Measurements from ENCODE around the gene NEDD4L. TPM values are rescaled to one million over a fixed set of nuclear protein-coding genes. Genes with fewer than 3 reads are reported as not detected.

Gene NEDD4L
- total and polyA plus RNA-seq, 4 donors: 40.2 to 308 (median 148) TPM

- Histone ChIP-seq H3K27me3 (ENCODE audit: control insufficient read depth in 3 of 3, insufficient read depth in 3 of 3, low read length in 2 of 3) (no peaks in the 10 kb centered on the region), H3K9me3 (ENCODE audit: control insufficient read depth in 4 of 4, insufficient read depth in 3 of 4, low read length in 3 of 4) (no peaks in the 10 kb centered on the region), H3K27ac (ENCODE audit: low read depth in 1 of 2, low read length in 1 of 2) (peak overlapping the region in 1 of 2 donors; percentile 58), H3K4me1 (ENCODE audit: control insufficient read depth in 5 of 5, insufficient read depth in 5 of 5, low read length in 5 of 5) (peaks cover 14 to 47% (median 21%) of the 10 kb centered on the region in 5 donors), H3K4me3 (no peak overlapping the region), H3K36me3 (ENCODE audit: control insufficient read depth in 4 of 4, insufficient read depth in 4 of 4, low read length in 4 of 4) (no peaks in the 10 kb centered on the region), H3K9ac (ENCODE audit: insufficient read depth in 1 of 2, low read length in 2 of 2) (no peak overlapping the region)
- DNase-seq: peak in 1 of 3 donors; percentile 59
- ATAC-seq (ENCODE audit: insufficient read depth, low FRiP score): no peak
- TF ChIP-seq CTCF (IDR thresholded peaks at IDR 0.05; ENCODE audit: control extremely low read depth, extremely low read depth): no peak
- 73 to 84% methylated on average over 6 of the region's 6 CpGs for WGBS, 2 donors
Measured at GRCh38 chr18:58267493-58267892, 223.5 kb downstream of the NEDD4L start.

GRCh38 chr18:58268849-58269248, 224.8 kb downstream of the NEDD4L start:
- Histone ChIP-seq H3K27ac (ENCODE audit: low read depth in 1 of 2, low read length in 1 of 2) (peak overlapping the region; percentile 58 to 75), H3K36me3 (ENCODE audit: control insufficient read depth in 4 of 4, insufficient read depth in 4 of 4, low read length in 4 of 4) (no peaks in the 10 kb centered on the region), H3K4me3 (no peak overlapping the region), H3K9ac (ENCODE audit: insufficient read depth in 1 of 2, low read length in 2 of 2) (peak overlapping the region in 1 of 2 donors; percentile 57), H3K27me3 (ENCODE audit: control insufficient read depth in 3 of 3, insufficient read depth in 3 of 3, low read length in 2 of 3) (no peaks in the 10 kb centered on the region), H3K4me1 (ENCODE audit: control insufficient read depth in 5 of 5, insufficient read depth in 5 of 5, low read length in 5 of 5) (peaks cover 16 to 40% (median 29%) of the 10 kb centered on the region in 5 donors), H3K9me3 (ENCODE audit: control insufficient read depth in 4 of 4, insufficient read depth in 3 of 4, low read length in 3 of 4) (no peaks in the 10 kb centered on the region)
- WGBS, 2 donors: 66 to 85% methylated on average over 2 of the region's 2 CpGs
- TF ChIP-seq CTCF (IDR thresholded peaks at IDR 0.05; ENCODE audit: control extremely low read depth, extremely low read depth): no peak
- ATAC-seq (ENCODE audit: insufficient read depth, low FRiP score) (no peak), DNase-seq (no peak)

GRCh38 chr18:58269931-58270330, 225.9 kb downstream of the NEDD4L start:
- Histone ChIP-seq H3K27ac (ENCODE audit: low read depth in 1 of 2, low read length in 1 of 2) (peak overlapping the region in 1 of 2 donors; percentile 93), H3K27me3 (ENCODE audit: control insufficient read depth in 3 of 3, insufficient read depth in 3 of 3, low read length in 2 of 3) (no peaks in the 10 kb centered on the region), H3K4me3 (no peak overlapping the region), H3K9ac (ENCODE audit: insufficient read depth in 1 of 2, low read length in 2 of 2) (no peak overlapping the region), H3K9me3 (ENCODE audit: control insufficient read depth in 4 of 4, insufficient read depth in 3 of 4, low read length in 3 of 4) (no peaks in the 10 kb centered on the region), H3K36me3 (ENCODE audit: control insufficient read depth in 4 of 4, insufficient read depth in 4 of 4, low read length in 4 of 4) (no peaks in the 10 kb centered on the region), H3K4me1 (ENCODE audit: control insufficient read depth in 5 of 5, insufficient read depth in 5 of 5, low read length in 5 of 5) (peaks cover 15 to 40% (median 27%) of the 10 kb centered on the region in 5 donors)
- WGBS, 2 donors: 69 to 82% methylated on average over 5 of the region's 5 CpGs
- no peak for TF ChIP-seq CTCF (IDR thresholded peaks at IDR 0.05; ENCODE audit: control extremely low read depth, extremely low read depth)
- peak; percentile 49 to 91 (median 77) for DNase-seq
- ATAC-seq (ENCODE audit: insufficient read depth, low FRiP score): peak; percentile 50

- H3K4me3 ChIP-seq: no peak overlapping the region
- H3K27ac ChIP-seq (ENCODE audit: low read depth in 1 of 2, low read length in 1 of 2): peak overlapping the region; percentile 15 to 93
- DNase-seq: no peak
- peaks cover 11 to 40% (median 27%) of the 10 kb centered on the region in 5 donors for H3K4me1 ChIP-seq (ENCODE audit: control insufficient read depth in 5 of 5, insufficient read depth in 5 of 5, low read length in 5 of 5)
- H3K9me3 ChIP-seq (ENCODE audit: control insufficient read depth in 4 of 4, insufficient read depth in 3 of 4, low read length in 3 of 4): no peaks in the 10 kb centered on the region
- 76 to 89% methylated on average over 4 of the region's 4 CpGs for WGBS, 2 donors
- no peaks in the 10 kb centered on the region for H3K27me3 ChIP-seq (ENCODE audit: control insufficient read depth in 3 of 3, insufficient read depth in 3 of 3, low read length in 2 of 3)
- no peak for ATAC-seq (ENCODE audit: insufficient read depth, low FRiP score)
- no peak for TF ChIP-seq CTCF (IDR thresholded peaks at IDR 0.05; ENCODE audit: control extremely low read depth, extremely low read depth)
- H3K9ac ChIP-seq (ENCODE audit: insufficient read depth in 1 of 2, low read length in 2 of 2): no peak overlapping the region
- H3K36me3 ChIP-seq (ENCODE audit: control insufficient read depth in 4 of 4, insufficient read depth in 4 of 4, low read length in 4 of 4): no peaks in the 10 kb centered on the region
Measured at GRCh38 chr18:58270396-58270795, 226.4 kb downstream of the NEDD4L start.

All from lung (tissue), 12 donors.